GM21576 (cell line): ENCODE results near the gene SSX3.
"Not testable (repeated sequence)": the region's sequence is repeated elsewhere in the genome, so short reads cannot be mapped to it uniquely, and the experiment has no call there.

ENCODE experiments used
- ATAC-seq: cut with Tn5 transposase; IDR thresholded peaks from one replicate; pipeline ENCODE4 v1.9.1; 2021; ENCODE audit warnings: mild to moderate bottlenecking, moderate library complexity; ENCODE audit not compliant: unreplicated experiment

SSX3 gene

GRCh38 chrX:48356315-48357094 lies at the start of gene SSX3:
SSX3 (minus strand) TSS chrX:48356703; CDS start chrX:48355249, 1,454 bp downstream.
- ATAC-seq, result not testable (repeated sequence)

GRCh38 chrX:48397825-48398224 lies 41.3 kb upstream of the SSX3 start:
- not testable (repeated sequence) for ATAC-seq

GRCh38 chrX:48396931-48397330 lies 40.4 kb upstream of the SSX3 start:
- ATAC-seq, result not testable (repeated sequence)

GRCh38 chrX:48383239-48383638 lies 26.7 kb upstream of the SSX3 start, which contains the start of gene SSX4:
SSX4 (plus strand) TSS chrX:48383539; CDS start chrX:48384054, 515 bp downstream.
- ATAC-seq, result not testable (repeated sequence)

GRCh38 chrX:48370408-48370807 lies 13.9 kb upstream of the SSX3 start:
- ATAC-seq, result not testable (repeated sequence)

- not testable (repeated sequence) for ATAC-seq
Observed at GRCh38 chrX:48367717-48368408, 11.4 kb upstream of the SSX3 start.

- ATAC-seq, result not testable (repeated sequence)
Observed at GRCh38 chrX:48359281-48359680, 2.8 kb upstream of the SSX3 start.

GRCh38 chrX:48357681-48358080 lies 1.2 kb upstream of the SSX3 start:
- no peak for ATAC-seq

- ATAC-seq, result not testable (repeated sequence)
Observed at GRCh38 chrX:48346059-48346458, 10.4 kb downstream of the SSX3 start.

GRCh38 chrX:48313996-48314395 lies 42.5 kb downstream of the SSX3 start:
- ATAC-seq, result not testable (repeated sequence)

- ATAC-seq, result no peak
Observed at GRCh38 chrX:48306175-48306574, 50.3 kb downstream of the SSX3 start.
